ENCODE measurements around the gene SH3GLB2. TPM values are rescaled to one million over a fixed set of nuclear protein-coding genes. Genes with fewer than 3 reads are reported as not detected.

Gene SH3GLB2
- total RNA-seq, 1 donor from 2014 or later = 113 TPM

GRCh38 chr9:129031514-129031913 is 3.4 kb upstream of the SH3GLB2 start:
- H3K4me1 Mint-ChIP-seq (ENCODE audit: unreplicated experiment) = peaks cover 16% of the 10 kb centered on the region

DNA sequence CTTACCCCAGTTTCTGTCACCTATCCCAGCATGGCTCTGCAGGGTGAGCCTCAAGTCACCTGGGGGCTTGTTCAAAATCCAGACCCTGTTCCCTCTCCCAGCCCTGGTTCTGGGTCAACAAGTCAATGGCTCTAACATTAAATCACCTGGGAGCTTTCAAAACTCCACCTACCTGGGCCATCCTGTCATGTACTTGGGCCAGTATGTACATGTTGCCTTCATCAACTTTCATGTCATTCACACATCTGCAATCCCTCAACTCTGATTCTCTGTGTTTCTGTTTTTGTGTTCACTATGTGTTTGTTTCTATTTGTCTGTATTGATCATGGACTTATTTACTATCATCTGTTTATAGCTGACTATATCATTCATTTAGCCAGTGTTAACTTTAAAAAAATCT is 2.1 kb upstream of the SH3GLB2 start:
- H3K36me3 Mint-ChIP-seq (ENCODE audit: unreplicated experiment) = no peaks in the 10 kb centered on the region
- H3K9me3 Mint-ChIP-seq (ENCODE audit: unreplicated experiment) = no peaks in the 10 kb centered on the region
- peaks cover 18% of the 10 kb centered on the region for H3K4me1 Mint-ChIP-seq (ENCODE audit: unreplicated experiment)
- H3K4me3 Mint-ChIP-seq (ENCODE audit: unreplicated experiment) = no peak overlapping the region
- H3K27ac Mint-ChIP-seq (ENCODE audit: unreplicated experiment) = no peak overlapping the region
- no peaks in the 10 kb centered on the region for H3K27me3 Mint-ChIP-seq (ENCODE audit: unreplicated experiment)
- no peak for DNase-seq (ENCODE audit: extremely low spot score, unreplicated experiment)
- TF ChIP-seq, protein P1, sequence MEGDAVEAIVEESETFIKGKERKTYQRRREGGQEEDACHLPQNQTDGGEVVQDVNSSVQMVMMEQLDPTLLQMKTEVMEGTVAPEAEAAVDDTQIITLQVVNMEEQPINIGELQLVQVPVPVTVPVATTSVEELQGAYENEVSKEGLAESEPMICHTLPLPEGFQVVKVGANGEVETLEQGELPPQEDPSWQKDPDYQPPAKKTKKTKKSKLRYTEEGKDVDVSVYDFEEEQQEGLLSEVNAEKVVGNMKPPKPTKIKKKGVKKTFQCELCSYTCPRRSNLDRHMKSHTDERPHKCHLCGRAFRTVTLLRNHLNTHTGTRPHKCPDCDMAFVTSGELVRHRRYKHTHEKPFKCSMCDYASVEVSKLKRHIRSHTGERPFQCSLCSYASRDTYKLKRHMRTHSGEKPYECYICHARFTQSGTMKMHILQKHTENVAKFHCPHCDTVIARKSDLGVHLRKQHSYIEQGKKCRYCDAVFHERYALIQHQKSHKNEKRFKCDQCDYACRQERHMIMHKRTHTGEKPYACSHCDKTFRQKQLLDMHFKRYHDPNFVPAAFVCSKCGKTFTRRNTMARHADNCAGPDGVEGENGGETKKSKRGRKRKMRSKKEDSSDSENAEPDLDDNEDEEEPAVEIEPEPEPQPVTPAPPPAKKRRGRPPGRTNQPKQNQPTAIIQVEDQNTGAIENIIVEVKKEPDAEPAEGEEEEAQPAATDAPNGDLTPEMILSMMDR (IDR thresholded peaks at IDR 0.05) = no peak

More at GRCh38 chr9:129031514-129031913, 3.4 kb upstream of the SH3GLB2 start:
- no peaks in the 10 kb centered on the region for H3K36me3 Mint-ChIP-seq (ENCODE audit: unreplicated experiment)
- no peak for DNase-seq (ENCODE audit: extremely low spot score, unreplicated experiment)
- H3K27me3 Mint-ChIP-seq (ENCODE audit: unreplicated experiment) = no peaks in the 10 kb centered on the region
- TF ChIP-seq, protein P1 (IDR thresholded peaks at IDR 0.05) = no peak
- H3K9me3 Mint-ChIP-seq (ENCODE audit: unreplicated experiment) = no peaks in the 10 kb centered on the region
- no peak overlapping the region for H3K4me3 Mint-ChIP-seq (ENCODE audit: unreplicated experiment)
- H3K27ac Mint-ChIP-seq (ENCODE audit: unreplicated experiment) = no peak overlapping the region

DNA sequence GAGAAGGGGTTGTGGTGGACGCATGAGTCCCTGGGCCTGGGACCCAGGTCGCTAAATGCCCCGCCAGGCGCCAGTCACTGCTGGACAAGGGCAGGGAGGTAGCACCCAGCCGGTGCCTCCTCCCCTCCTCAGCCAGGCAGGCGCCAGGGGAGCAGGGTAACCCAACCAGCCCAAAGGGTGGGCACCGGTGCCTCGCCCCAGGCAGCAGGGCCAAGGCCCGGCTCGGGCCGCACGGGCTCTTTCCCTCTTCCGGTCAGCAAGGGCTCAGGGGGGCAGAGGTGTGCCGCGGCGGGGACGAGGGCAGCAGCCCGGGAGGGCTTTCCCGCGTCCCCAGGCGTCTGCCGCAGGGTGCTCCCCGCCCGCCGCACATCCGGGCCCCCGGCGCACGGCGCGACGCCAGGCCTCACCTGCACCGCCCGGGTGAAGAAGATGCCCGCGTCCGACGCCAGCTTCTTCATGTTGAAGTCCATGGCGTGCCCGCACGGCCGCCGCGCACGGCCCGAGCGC is 393 bp downstream of the SH3GLB2 start:
- H3K9me3 Mint-ChIP-seq (ENCODE audit: unreplicated experiment) = no peaks in the 10 kb centered on the region
- H3K27ac Mint-ChIP-seq (ENCODE audit: unreplicated experiment) = peak overlapping the region; percentile 79
- H3K4me1 Mint-ChIP-seq (ENCODE audit: unreplicated experiment) = peaks cover 30% of the 10 kb centered on the region
- TF ChIP-seq, protein P1 (IDR thresholded peaks at IDR 0.05) = no peak
- no peaks in the 10 kb centered on the region for H3K27me3 Mint-ChIP-seq (ENCODE audit: unreplicated experiment)
- H3K36me3 Mint-ChIP-seq (ENCODE audit: unreplicated experiment) = no peaks in the 10 kb centered on the region
- DNase-seq (ENCODE audit: extremely low spot score, unreplicated experiment) = no peak
- H3K4me3 Mint-ChIP-seq (ENCODE audit: unreplicated experiment) = peak overlapping the region; percentile 80

- Mint-ChIP-seq H3K4me3 (ENCODE audit: unreplicated experiment) (peak overlapping the region; percentile 80), H3K36me3 (ENCODE audit: unreplicated experiment) (no peaks in the 10 kb centered on the region), H3K27ac (ENCODE audit: unreplicated experiment) (peak overlapping the region; percentile 79), H3K9me3 (ENCODE audit: unreplicated experiment) (no peaks in the 10 kb centered on the region), H3K4me1 (ENCODE audit: unreplicated experiment) (peaks cover 35% of the 10 kb centered on the region), H3K27me3 (ENCODE audit: unreplicated experiment) (no peaks in the 10 kb centered on the region)
- no peak for DNase-seq (ENCODE audit: extremely low spot score, unreplicated experiment)
- TF ChIP-seq, protein P1 (IDR thresholded peaks at IDR 0.05) = no peak
Observed at GRCh38 chr9:129027224-129027684, 877 bp downstream of the SH3GLB2 start.

DNA sequence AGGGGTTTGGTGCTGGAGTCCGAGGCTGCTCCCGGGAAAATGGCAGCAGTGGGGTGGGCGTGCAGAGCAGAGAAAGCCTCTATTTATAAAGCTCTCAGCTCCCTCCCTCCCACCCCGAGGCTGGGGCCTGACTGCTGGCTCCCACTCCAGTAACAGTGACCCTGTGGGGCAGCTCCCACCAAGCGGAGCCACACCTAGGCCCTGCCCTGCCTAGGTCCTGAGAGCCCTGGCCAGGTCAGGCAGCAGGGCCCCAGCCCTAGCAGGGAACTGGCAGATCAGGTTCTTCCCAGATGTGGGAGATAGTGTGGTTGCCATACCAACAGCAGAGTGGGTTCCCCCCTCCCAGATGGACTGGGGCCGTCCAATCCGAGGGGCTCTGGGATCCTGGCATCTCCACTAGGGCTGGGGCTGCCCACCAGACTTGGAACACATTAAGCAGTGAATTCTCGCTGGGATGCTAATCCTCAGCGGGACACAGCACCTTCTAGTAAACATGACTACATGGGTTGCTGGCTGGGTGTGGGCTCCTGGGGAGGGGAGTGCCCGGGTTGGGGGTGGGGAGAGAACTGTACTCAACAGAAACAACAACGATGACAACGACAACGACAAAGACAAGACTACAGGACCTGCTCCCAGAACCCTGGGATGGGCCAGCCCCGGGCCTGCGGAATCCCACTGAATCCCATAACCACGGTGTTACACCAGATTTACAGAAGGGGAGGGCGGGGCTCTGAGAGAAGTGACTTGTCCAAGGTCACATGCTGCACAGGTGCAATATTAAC is 1.5 kb downstream of the SH3GLB2 start:
- H3K27ac Mint-ChIP-seq (ENCODE audit: unreplicated experiment) = peak overlapping the region; percentile 79
- no peaks in the 10 kb centered on the region for H3K9me3 Mint-ChIP-seq (ENCODE audit: unreplicated experiment)
- no peak for DNase-seq (ENCODE audit: extremely low spot score, unreplicated experiment)
- H3K36me3 Mint-ChIP-seq (ENCODE audit: unreplicated experiment) = no peaks in the 10 kb centered on the region
- no peaks in the 10 kb centered on the region for H3K27me3 Mint-ChIP-seq (ENCODE audit: unreplicated experiment)
- TF ChIP-seq, protein P1 (IDR thresholded peaks at IDR 0.05) = no peak
- H3K4me3 Mint-ChIP-seq (ENCODE audit: unreplicated experiment) = peak overlapping the region; percentile 80
- H3K4me1 Mint-ChIP-seq (ENCODE audit: unreplicated experiment) = peaks cover 40% of the 10 kb centered on the region

Data from osteocyte (in vitro differentiated cells).